NK-92 (cell line): Measurements from ENCODE around the gene DOHH.
"Not testable (repeated sequence)": the region's sequence is repeated elsewhere in the genome, so short reads cannot be mapped to it uniquely, and the experiment has no call there.

Experiments used
- DNase-seq: peaks from one replicate; lab custom pipeline; 2025; ENCODE audit not compliant: unreplicated experiment; lab: John Stamatoyannopoulos, UW

The DOHH gene

DNA sequence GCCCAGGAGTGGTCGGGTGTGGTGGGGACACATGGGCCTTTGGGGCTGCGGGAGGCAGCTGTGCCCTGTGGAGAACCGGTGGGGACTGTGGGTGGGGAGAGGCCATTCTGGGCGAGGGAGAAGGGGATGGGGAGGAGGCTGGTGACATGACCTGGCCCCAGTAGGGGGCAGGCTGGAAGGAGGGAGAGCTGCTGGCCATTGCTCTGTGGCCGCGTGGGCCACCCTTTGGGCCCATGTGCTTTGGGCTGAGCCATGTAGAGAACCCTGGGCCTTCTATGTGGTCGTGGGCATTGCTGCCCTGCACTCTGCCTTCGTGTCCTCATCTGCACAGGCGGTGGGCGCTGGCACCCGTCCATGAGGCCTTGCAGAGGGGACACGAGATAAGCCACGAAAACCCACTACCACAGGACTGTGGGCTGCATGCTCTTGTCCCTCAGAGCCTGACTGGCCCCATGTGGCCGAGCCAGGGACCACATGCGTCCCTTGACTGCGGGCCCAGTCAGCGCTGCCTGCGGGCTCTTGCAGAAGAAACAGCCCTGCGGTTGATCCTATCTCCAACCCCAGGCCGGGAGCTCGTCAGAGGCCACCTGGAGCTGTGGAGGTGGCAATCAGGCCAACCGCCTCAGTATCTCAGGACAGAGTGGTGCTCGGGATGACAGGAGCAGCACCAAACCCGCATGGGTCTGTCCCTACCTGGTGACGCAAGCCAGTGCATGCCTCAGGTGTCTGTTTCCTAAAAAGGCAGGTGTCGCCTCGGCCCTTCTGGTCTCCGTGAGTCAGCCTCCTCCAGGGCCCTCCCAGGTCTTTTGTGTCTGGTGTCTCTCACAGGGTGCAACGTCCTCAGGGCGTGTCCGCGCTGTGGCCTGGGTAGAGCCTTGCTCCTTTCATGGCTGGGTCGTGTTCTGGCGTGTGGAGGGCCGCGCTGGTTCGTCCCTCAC lies 20.0 kb upstream of the DOHH start:
- no peak for DNase-seq

DNA sequence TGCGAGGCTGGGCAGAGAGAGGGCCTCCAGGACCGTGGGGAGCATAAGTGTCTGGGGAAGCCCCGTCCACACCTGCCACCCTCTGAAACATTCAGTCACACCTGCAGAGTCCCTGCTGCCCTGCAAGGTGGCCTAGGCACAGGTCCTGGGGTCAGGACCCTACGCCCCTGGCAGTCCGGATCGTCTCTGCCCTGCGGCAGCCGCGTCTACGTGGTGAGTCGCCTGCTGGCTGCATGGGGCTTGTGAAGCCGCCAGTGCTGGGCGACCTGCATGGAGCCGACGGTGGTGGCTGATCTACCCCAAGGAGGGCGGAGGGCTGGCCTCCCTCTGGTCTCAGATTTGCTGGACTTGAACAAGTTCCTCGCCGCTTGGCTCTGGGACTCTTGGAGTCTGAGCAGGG lies 18.7 kb upstream of the DOHH start:
- DNase-seq = no peak

DNA sequence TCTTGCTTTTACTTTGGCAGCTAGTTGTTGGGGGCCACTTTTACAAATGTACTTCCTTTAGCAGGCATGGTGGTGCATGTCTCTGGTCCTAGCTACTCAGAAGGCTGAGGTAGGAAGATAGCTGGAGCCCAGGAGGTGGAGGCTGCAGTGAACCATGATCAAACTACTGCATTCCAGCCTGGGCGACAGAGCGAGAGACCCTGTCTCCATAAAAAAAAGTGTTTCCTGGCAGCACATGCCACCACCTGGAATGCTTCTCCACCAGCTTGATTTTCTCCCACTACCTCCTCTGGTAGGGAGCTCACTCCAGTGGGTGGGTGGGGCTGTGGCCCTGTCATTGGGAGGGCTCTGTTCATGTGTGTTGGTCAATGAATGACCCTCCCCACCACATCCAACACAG lies 18.2 kb upstream of the DOHH start:
- no peak for DNase-seq

DNA sequence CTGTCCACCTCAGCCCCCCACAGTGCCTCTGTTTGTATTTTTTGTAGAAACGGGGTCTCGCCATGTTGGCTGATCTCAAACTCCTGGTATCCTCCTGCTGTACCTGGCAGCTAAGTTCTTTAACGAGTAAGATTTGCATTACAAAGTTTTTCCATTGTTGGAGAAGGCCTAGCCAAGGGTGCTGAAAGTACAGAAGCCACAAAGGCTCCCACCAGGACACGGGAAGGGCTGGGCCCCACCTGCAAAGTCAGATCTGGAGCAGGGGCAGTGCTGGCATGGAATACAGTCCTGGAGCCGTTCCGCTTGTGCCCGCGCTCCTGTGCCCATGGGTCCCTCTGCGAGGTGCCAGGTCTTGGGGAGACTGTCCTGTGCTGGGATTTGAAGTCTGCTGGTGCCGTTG lies 17.8 kb upstream of the DOHH start:
- DNase-seq = no peak

DNA sequence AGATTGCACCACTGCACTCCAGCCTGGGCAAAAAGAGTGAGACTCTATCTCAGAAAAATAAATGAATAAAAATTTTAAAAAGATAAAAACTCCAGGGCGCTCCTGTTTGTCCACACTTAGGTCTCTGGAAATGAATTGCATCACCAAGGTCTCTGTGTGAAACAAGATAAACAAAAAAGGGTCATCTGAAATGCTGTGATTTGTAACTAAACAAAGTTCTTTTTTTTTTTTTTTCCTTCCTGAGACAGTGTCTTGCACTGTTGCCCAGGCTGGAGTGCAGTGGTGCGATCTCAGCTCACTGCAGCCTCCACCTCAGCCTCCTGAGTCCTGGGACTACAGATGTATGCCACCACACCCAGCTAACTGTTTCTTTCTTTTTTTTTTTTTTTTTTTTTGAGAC lies 17.2 kb upstream of the DOHH start:
- no peak for DNase-seq

DNA sequence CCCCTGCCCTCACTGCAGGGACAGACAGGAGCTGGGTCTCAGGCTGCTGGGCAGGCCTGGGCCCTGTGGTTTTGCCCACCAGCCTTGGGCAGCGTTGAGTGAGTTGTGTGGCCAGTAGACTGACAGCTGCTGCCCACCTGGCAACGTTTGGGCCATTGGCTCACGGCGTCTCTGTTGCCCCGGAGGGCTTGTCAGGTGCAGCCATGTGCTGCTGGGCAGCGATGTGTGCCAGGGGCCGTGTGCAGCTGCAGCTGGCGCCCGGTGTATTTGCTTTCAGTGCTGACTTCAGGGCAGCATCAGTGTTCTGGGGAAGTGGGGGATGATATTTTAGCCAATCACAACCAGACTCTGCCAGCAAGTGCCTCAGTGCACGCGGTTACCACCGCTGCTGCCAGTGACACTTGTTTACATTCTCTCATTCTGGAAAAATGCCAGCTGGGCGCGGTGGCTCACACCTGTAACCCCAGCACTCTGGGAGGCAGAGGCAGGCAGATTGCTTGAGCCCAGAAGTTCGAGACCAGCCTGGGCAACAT lies 16.3 kb upstream of the DOHH start:
- DNase-seq = no peak

DNA sequence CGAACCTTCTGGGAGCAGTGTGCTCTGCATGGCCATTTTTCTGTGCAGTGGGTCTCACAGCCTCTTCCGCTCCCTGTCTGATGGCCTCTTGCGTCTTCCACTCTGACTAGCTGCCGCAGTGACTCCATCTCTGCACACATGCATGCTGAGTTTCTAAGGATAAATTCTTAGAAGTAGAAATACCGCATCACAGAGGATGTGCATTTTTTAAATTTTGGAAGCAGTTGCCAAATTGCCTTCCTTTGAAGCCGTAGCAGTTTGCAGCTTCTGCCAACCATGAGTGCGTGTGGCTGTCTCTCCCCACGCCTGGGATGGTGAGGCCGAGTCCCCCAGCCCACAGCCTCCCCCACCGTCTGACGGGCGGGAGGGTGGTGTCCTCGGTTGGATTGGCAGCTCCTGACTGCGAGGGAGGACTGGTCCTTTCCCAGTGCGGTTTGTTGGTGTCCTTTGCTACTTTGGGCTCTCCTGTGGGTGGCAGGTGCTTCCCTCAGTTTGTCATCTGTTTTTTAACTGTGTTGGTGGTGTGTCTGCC lies 15.5 kb upstream of the DOHH start:
- DNase-seq = no peak

DNA sequence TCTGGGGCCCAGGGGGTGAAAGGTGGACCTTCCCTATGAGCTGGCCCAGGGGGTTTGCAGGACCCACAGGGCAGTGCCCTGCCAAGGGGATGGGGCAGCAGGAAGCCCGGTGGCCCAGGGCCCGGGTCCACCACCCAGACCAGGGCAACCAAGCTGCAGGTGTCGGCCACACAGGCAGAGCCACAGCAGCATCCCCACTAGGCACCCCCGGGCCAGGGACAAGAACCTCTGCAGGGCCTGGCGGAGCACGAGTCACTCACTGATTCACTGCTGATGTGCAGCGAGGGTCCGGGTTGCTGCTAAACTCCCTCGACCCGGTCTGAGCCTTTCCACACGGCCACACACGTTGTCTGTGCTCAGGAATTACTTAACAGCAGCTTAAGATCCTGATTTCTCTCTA lies 14.5 kb upstream of the DOHH start:
- no peak for DNase-seq

DNA sequence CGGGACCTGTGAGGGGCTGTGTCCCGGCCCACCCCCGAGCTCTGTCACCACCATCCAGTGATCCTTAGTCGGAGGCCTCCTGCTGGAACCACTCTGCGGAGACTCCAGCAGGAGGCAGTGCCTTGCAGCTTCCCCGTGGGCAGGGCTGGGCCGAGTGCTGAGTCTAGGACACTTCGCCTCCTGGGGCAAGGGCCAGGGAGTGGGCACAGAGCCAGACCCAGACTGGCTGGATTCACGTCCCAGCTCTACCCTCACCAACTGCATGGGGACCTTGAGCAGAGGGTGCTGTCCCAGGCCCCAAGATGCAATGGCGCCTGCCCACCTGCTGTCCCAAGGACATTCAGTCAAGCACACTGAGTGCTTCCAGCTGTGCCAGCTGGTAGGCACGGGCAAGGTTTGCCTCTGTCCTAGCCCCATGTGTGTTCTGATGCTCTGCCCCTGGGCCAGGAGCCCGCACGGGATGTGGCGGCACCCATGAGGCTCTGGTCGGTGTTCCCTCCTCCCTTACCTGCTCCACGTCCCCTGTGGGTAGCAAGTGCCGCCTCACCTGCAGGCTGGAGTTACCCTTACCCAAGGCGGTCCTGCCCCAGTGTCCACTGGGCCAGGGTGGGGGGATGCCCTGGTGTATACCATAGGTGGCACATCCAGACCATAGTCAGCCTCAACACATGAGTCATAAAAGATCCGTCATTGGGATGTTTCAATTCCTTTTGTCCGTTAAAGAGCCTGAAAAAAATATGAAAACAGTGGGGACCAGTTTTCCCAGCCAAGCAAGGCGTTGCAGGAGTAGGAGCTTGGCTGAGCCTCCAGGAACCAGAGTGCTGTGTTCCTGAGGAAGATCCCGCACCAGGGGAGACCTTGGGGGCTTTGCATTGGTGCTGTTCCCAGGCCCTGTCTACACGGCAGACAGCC lies 13.0 kb upstream of the DOHH start:
- DNase-seq = no peak

DNA sequence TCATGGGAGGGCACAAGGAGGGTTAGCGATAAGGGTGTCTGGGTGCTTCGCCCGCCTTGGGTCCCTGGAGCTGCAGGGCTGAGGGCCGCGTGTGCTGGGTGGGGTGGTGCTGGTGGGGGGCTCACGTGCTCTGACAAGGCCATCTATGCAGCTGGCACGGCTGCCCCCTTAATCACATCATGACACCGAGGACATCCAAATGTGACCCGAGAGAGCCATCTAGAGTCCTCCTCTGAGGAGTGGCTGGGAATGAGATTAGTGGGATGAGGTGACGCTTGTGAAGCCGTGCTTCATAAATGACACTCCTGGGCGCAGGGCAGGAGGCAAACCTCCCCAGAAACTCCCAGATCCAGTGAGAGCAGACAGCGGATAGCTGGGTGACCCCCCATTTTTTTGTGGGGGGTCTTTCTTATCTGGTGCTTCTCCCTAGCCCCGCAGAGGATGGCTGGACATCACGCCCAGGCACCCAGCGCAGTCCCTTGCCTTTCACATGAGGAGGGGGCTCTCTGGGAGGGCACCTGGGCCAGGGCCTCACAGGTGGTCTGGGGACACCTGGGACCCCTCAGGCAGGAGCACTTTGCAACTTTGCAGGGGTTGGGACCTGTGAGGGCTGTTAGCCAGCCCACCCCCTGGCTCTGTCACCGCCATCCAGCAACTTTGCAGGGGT lies 12.2 kb upstream of the DOHH start:
- DNase-seq = no peak

DNA sequence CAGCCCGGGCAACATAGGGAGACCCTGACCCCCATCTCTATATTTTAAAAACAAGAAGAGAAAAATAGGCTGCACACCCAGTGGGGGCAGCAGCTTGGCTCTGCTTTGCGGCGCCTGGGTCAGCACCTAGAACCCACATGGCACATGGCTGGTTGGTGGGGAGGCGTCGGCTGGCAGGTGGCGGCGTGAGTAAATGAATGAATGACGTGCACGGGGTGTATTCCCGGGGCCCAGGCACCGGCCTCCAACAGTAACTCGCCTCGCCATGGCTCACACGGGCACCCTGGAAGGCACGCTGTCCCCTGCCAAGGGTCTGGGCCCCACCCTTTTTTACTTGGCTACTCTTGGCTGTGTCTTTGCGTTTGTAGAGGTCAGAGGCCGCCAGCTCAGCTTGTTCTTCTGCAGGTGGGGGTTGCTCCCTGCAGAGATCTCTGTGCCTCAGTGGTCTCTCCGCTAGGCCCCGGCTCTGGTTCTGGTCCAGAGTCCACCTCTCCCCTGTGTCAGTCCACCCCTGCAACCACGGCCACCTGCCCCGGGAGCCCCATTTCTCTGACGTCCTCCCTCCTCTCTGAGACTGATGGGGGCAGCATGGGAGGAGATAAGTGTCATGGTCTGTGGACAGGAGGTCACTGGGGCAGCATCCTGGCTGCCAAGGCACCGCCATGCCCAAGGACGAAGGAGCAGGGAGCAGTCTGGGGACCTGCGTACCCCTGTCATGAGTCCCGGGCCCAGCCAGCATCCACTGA lies 11.2 kb upstream of the DOHH start:
- no peak for DNase-seq

DNA sequence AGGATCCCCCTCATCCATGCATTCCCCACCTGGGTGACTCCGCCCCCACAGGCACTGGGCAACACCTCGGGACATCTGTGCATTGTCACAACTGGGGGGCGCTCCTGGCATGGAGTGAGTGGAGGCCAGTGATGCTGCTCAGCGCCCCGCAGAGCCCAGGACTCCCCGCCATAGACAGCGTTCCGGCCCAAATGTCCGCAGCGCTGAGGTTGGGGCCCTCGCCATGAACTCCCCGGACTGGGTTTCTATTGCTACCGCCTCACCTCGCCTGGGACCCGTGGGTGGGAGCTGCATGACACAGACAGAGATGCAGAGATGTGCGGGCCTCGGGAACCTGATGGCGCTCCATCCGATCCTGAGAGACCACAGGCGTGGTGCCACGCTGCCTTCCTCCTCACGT lies 10.3 kb upstream of the DOHH start:
- no peak for DNase-seq

DNA sequence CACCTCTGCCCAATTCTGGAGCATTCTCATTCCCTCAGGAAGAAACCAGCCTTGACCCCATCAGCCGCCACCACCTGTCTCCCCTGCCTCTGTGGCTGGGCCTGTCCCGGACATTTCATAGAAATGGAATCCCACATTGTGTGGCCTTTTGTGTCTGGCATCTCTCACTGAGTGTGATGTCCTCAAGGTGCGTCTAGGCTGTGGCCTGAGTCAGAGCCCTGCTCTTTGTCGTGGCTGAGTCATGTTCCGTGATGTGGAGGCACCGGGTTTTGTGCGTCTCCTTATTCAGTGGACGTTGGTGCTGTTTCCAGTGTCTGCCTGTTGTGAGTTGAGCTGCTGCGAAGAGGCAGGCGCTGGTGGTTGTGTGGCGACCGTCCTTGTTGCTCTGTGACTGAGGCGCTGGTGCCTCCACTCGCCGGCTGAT lies 9.1 kb upstream of the DOHH start:
- no peak for DNase-seq

DNA sequence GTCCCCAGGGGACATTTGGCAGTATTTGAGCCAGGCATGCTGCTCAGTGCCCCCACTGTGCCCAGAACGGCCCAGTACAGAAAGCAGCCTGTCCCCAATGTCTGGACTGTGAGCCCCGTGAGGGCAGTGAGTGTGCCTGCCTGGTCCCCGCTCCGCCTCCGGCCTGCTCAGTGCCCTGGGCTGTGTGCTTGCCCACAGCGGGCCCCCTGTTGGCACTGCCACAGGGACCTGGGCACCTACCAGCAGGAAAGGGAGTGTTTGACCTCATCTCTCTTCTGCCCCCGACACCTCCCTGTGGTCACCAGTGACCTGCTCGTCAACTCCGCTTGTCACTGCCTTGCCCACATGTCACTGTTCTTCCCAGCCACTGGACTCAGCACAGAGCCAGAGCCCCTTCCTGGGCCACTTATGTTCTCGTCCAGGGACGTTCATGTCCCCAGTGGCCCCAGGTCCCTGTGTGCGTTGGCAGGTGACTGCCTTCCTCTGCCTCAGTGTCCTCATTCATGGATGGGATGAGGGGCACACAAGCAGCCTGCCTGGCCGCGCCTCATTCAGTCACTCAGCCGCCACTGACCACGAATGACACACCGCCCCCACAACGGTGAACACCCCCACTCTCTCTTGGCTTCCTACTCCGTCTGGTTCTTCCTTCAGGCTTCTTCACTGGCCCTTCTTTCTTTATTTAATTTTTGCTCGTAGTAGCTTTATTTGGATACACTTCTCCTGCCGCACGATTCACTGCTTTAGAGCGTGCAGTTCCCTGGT lies 8.5 kb upstream of the DOHH start:
- no peak for DNase-seq

DNA sequence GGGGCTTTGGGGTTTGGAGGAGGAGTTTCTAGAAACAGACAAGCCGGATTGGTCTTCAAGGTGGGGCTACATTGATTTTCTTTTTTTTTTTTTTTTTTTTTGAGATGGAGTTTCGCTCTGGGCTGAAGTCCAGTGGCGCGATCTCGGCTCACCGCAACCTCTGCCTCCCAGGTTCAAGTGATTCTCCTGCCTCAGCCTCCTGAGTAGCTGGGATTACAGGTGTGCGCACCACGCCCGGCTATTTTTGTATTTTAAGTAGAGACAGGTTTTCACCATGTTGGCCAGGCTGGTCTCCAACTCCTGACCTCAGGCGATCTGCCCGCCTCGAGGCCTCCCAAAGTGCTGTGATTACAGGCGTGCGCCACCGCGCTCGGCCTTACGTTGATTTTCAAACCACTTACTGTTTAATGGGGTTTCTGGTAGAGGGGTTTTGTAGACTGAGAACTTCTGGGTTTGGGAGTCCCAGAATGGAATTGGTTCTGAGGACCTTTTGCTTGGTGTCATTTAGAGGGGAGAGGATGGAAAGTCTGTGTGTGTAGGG lies 7.7 kb upstream of the DOHH start:
- not testable (repeated sequence) for DNase-seq

DNA sequence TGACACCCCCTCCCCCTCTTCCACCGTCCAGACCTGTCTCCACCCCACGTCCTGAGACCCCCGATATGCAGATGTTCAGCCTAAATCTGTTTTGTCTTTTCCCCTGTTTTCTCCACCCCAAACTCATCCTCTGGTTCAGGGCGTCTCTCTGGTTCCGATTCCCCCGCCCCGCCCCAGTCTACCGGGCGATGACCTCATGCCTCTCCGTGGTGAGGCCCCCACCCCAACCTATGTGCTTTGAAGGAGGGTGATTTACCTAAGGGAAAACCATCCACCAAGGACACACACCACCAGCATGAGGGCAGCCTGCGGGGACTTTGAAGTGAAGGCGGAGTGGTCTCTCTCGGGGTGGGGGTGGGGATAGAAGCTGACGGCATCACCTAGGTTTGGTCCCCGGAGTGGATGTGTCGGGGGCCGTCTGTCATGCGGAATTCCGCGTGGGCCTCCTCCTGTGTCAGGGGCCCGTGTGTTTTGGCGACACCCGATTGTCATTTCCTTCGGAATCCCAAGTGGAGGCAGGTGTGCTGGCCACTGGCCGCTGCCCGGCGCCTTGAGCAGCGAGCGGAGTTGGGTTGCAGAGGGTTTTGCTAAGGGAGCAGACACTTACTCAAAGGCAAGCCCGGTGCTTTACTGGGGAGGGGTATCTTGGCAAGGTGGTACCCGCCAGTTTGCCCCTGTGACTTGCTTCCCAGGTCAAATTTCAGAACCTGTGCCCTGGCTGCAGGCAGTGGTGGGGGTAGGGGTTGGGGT lies 7.1 kb upstream of the DOHH start:
- no peak for DNase-seq

DNA sequence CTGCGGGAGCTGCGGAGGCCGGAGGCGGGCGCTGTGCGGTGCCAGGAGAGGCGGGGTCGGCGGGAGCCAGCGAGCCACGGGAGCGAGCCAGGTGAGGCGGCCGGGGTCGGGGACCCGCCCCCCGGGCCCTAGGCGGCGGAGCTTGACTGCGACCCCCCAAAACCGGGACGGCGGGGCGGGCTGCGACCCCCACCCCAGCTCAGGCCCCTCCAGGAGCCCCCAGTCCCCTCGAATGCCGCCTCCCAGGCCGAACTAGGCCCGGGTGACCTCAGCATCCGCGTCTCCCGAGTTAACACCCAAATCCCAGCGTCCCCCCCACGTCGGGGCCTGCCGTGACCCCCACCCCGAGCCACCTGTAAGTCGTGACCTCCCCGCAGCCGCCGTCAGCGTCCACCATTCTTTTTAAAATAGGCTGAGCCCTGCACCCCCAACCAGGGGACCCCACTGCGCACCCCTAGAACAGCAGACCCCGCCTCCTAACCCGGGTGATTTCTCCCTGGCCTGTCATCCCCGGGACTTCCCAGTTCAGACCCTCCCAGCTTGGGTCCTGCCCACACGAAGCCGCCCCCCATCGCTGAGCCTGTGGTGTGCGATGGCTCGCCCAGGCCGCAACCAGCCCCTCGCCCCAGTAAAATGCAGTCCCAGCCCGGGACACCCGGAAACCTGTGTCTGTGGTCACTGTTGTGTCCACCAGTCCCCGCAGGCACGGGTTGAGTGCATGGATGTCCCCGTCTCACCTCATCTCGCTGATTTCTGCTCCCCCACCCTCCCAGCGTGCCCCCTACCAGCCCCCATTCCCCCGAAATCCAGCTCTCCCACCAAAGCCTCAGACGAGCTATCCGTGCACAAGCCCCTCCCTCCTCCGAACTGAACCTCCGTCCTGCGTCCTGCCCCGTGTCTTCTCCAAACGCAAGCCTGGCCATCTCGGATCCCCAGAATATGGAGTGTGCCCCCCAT lies 6.2 kb upstream of the DOHH start:
- no peak for DNase-seq
